ENCODE results near the gene FUCA1.
"Not testable (repeated sequence)": the region's sequence is repeated elsewhere in the genome, so short reads cannot be mapped to it uniquely, and the experiment has no call there.

The FUCA1 gene

GRCh38 chr1:23805025-23805424 is 63.1 kb downstream of the FUCA1 start:
- no peaks in the 10 kb centered on the region for H4K20me1 ChIP-seq (ENCODE audit: insufficient read depth)
- no peak overlapping the region for H3K4me3 ChIP-seq (IDR thresholded peaks at IDR 0.05; ENCODE audit: insufficient read depth, low read depth, low read length)
- H3K36me3 ChIP-seq (ENCODE audit: insufficient read depth), result no peaks in the 10 kb centered on the region
- H3K4me1 ChIP-seq (ENCODE audit: low read depth, poor library complexity, severe bottlenecking), result peaks cover 27% of the 10 kb centered on the region
- H3K27ac ChIP-seq, result no peak overlapping the region
- H3K9ac ChIP-seq, result no peak overlapping the region
- H2AFZ ChIP-seq (ENCODE audit: low read depth), result no peak overlapping the region
- no peak for TF ChIP-seq CTCF (conservative IDR thresholded peaks at IDR 0.05; ENCODE audit: low read depth, low read length)
- no peaks in the 10 kb centered on the region for H3K27me3 ChIP-seq (ENCODE audit: insufficient read depth, low read depth)
- H3K79me2 ChIP-seq (ENCODE audit: insufficient read depth, low read depth), result no peaks in the 10 kb centered on the region
- no peak overlapping the region for H3K4me2 ChIP-seq

GRCh38 chr1:23804183-23804835 is 63.8 kb downstream of the FUCA1 start:
- no peaks in the 10 kb centered on the region for H3K27me3 ChIP-seq (ENCODE audit: insufficient read depth, low read depth)
- H3K9ac ChIP-seq, result no peak overlapping the region
- no peaks in the 10 kb centered on the region for H3K79me2 ChIP-seq (ENCODE audit: insufficient read depth, low read depth)
- H3K4me2 ChIP-seq, result no peak overlapping the region
- H4K20me1 ChIP-seq (ENCODE audit: insufficient read depth), result no peaks in the 10 kb centered on the region
- H3K27ac ChIP-seq, result no peak overlapping the region
- no peak for TF ChIP-seq CTCF (conservative IDR thresholded peaks at IDR 0.05; ENCODE audit: low read depth, low read length)
- H3K36me3 ChIP-seq (ENCODE audit: insufficient read depth), result no peaks in the 10 kb centered on the region
- no peak overlapping the region for H3K4me3 ChIP-seq (IDR thresholded peaks at IDR 0.05; ENCODE audit: insufficient read depth, low read depth, low read length)
- H3K4me1 ChIP-seq (ENCODE audit: low read depth, poor library complexity, severe bottlenecking), result peaks cover 29% of the 10 kb centered on the region
- no peak overlapping the region for H2AFZ ChIP-seq (ENCODE audit: low read depth)

- Histone ChIP-seq H2AFZ (ENCODE audit: low read depth) (no peak overlapping the region), H4K20me1 (ENCODE audit: insufficient read depth) (no peaks in the 10 kb centered on the region), H3K79me2 (ENCODE audit: insufficient read depth, low read depth) (no peaks in the 10 kb centered on the region), H3K9ac (no peak overlapping the region), H3K27ac (no peak overlapping the region), H3K36me3 (ENCODE audit: insufficient read depth) (no peaks in the 10 kb centered on the region), H3K4me3 (IDR thresholded peaks at IDR 0.05; ENCODE audit: insufficient read depth, low read depth, low read length) (no peak overlapping the region), H3K4me2 (no peak overlapping the region), H3K27me3 (ENCODE audit: insufficient read depth, low read depth) (no peaks in the 10 kb centered on the region), H3K4me1 (ENCODE audit: low read depth, poor library complexity, severe bottlenecking) (peaks cover 31% of the 10 kb centered on the region)
- no peak for TF ChIP-seq CTCF (conservative IDR thresholded peaks at IDR 0.05; ENCODE audit: low read depth, low read length)
These were observed 64.4 kb downstream of the FUCA1 start for GRCh38 chr1:23803674-23804073.

GRCh38 chr1:23802809-23803342 is 65.2 kb downstream of the FUCA1 start:
- H3K4me3 ChIP-seq (IDR thresholded peaks at IDR 0.05; ENCODE audit: insufficient read depth, low read depth, low read length); H4K20me1 ChIP-seq (ENCODE audit: insufficient read depth); H3K27me3 ChIP-seq (ENCODE audit: insufficient read depth, low read depth); H3K36me3 ChIP-seq (ENCODE audit: insufficient read depth); H3K79me2 ChIP-seq (ENCODE audit: insufficient read depth, low read depth); H3K4me2 ChIP-seq; H3K9ac ChIP-seq; H2AFZ ChIP-seq (ENCODE audit: low read depth); H3K27ac ChIP-seq: not testable (repeated sequence)
- H3K4me1 ChIP-seq (ENCODE audit: low read depth, poor library complexity, severe bottlenecking), result peaks cover 29% of the 10 kb centered on the region

GRCh38 chr1:23801876-23802275 is 66.2 kb downstream of the FUCA1 start:
- Histone ChIP-seq H3K4me1 (ENCODE audit: low read depth, poor library complexity, severe bottlenecking) (peaks cover 21% of the 10 kb centered on the region), H3K27ac (no peak overlapping the region), H4K20me1 (ENCODE audit: insufficient read depth) (no peaks in the 10 kb centered on the region), H3K27me3 (ENCODE audit: insufficient read depth, low read depth) (no peaks in the 10 kb centered on the region), H3K36me3 (ENCODE audit: insufficient read depth) (no peaks in the 10 kb centered on the region), H3K9ac (no peak overlapping the region), H3K79me2 (ENCODE audit: insufficient read depth, low read depth) (no peaks in the 10 kb centered on the region), H2AFZ (ENCODE audit: low read depth) (no peak overlapping the region), H3K4me2 (no peak overlapping the region), H3K4me3 (IDR thresholded peaks at IDR 0.05; ENCODE audit: insufficient read depth, low read depth, low read length) (no peak overlapping the region)
- no peak for TF ChIP-seq CTCF (conservative IDR thresholded peaks at IDR 0.05; ENCODE audit: low read depth, low read length)

All from KMS-11 (cell line).